ENCODE results near the gene ADCK1.
A peak's percentile ranks its signal among the peaks of the same experiment; 100 is the strongest.

Gene ADCK1

DNA sequence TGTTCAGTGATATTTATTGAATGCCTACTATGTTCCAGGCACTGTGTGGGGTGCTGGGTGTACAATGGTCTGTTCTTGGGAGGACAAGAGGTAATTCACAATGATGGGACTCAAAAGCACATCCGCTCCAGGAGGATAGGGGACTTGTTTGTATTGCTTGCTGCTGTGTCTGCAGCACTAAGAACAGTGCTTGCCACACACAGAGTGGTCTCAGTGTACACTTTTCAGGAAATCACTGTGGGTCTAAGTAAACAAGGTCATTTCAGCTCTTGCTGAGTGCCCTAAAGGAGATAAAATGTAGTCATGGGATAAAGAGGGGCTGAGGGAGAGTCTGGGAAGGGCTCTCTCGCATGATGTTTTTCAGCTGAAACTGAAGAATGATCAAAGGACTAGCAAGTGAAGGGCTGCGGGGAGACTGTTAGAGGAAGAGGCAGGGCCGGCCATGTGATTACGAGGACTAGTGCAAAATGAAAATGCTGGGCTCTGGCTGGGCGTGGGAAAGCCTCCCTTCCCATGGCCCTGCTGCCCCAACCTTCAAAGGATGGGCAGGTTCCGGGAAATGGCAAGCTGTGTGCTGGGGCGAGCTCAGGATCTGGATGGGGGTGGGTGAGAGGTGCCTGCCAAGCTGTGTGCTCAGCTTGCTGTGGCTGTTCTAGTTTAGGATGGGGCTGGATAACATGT, 39.1 kb downstream of the ADCK1 start:
- no peak overlapping the region for H3K4me3 ChIP-seq (ENCODE audit: low read length)
- no peak for DNase-seq (ENCODE audit: low read depth)

DNA sequence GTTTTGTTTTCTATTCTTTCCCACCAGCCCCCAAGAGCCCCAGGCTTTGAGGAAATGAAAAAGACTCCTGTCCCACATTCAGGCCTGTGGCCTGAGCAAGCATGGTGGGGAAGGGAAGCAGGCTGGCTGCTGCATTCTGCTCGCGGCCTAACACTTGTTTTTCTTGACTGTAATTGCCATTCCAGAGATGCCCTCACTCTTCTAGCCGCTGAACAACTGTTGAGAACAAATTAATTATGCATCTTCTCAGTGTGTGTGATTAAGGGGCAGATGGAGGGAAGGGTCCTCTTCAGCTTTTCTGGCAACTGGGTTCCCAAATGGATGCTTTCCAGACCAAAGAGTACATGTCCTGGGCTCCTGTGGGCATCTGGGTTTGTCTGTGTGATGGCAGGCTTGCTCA, 43.3 kb downstream of the ADCK1 start:
- no peak overlapping the region for H3K4me3 ChIP-seq (ENCODE audit: low read length)
- no peak for DNase-seq (ENCODE audit: low read depth)
- TF ChIP-seq, protein P1, sequence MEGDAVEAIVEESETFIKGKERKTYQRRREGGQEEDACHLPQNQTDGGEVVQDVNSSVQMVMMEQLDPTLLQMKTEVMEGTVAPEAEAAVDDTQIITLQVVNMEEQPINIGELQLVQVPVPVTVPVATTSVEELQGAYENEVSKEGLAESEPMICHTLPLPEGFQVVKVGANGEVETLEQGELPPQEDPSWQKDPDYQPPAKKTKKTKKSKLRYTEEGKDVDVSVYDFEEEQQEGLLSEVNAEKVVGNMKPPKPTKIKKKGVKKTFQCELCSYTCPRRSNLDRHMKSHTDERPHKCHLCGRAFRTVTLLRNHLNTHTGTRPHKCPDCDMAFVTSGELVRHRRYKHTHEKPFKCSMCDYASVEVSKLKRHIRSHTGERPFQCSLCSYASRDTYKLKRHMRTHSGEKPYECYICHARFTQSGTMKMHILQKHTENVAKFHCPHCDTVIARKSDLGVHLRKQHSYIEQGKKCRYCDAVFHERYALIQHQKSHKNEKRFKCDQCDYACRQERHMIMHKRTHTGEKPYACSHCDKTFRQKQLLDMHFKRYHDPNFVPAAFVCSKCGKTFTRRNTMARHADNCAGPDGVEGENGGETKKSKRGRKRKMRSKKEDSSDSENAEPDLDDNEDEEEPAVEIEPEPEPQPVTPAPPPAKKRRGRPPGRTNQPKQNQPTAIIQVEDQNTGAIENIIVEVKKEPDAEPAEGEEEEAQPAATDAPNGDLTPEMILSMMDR (conservative IDR thresholded peaks at IDR 0.05; ENCODE audit: low read depth, low read length): no peak

More for the DNA sequence above, 39.1 kb downstream of the ADCK1 start:
- TF ChIP-seq, protein P1 (conservative IDR thresholded peaks at IDR 0.05; ENCODE audit: low read depth, low read length): no peak

DNA sequence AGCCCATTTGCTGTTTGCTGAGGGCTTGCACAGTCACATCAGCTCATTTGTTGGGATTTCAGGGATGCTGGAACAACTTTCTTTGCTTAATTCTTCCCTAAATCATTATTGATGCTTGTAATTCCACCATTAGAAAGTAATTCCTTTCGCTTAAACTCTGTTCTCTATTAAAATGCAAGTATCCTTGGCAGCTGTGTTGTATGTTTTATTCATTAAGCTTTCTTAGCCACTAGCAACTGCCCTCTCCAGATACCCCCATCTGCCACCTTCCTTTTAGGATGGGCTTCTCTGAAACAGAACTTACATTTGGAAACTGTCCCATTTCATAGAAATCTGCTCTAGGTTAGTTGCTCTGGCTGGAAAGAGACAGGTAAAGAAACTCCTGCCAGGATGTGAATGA, 43.7 kb downstream of the ADCK1 start:
- H3K4me3 ChIP-seq (ENCODE audit: low read length): no peak overlapping the region
- DNase-seq (ENCODE audit: low read depth): no peak
- TF ChIP-seq, protein P1 (conservative IDR thresholded peaks at IDR 0.05; ENCODE audit: low read depth, low read length): no peak

DNA sequence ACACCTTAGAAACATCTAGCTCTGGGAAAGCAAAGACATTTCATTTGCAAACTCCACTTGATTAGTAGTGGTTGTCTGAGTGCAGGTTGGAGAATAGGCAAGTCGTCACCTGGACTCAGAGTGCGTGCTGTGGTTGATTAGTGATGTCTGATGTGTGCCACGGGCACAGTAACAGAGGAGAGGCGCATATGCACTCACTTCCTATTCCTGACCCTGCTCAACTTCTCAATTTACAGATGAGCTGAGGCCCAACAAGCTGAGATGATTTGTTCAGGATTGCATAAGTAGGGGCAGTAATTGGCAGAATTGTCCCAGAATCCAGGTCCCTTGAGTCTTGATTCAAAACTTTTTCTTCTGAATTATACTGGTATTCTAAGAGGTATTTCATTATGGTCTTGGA, 44.9 kb downstream of the ADCK1 start:
- TF ChIP-seq, protein P1 (conservative IDR thresholded peaks at IDR 0.05; ENCODE audit: low read depth, low read length): no peak
- DNase-seq (ENCODE audit: low read depth): no peak
- H3K4me3 ChIP-seq (ENCODE audit: low read length): no peak overlapping the region

DNA sequence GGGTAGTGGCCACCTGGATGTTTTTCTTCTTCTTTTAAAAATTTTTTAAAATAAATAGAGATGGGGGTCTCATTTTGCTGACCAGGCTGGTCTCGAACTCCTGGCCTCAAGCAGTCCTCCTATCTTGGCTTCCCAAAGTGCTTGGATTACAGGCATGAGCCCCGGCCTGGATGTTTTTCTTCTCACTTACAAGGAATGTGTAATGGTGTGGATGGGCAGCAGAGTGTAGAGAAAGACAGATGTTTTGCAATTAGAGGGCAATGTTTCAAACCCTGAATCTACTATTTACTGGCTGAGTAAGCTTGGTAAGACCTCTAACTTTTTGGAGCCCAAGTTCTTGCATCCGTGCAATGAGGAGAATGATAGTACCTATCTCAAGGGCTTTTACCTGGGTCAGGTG, 48.1 kb downstream of the ADCK1 start:
- no peak for DNase-seq (ENCODE audit: low read depth)

DNA sequence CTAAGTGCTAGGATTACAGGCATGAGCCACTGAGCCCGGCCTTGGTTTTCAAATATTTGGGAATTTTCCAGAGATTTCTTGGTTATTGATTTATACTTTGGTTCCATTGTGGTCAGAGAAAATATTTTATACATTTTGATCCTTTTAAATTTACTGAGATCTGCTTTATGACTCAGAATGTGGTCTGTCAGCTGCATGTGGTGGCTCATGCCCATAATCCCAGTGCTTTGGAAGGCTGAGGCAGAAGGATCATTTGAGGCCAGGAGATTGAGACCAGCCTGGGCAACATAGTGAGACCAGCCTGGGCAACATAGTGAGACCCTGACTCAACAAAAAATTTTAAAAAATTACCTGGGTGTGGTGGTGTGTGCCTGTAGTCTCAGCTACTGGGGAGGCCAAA, 49.8 kb downstream of the ADCK1 start:
- H3K4me3 ChIP-seq (ENCODE audit: low read length): no peak overlapping the region
- TF ChIP-seq, protein P1 (conservative IDR thresholded peaks at IDR 0.05; ENCODE audit: low read depth, low read length): no peak
- peak; percentile 30 for DNase-seq (ENCODE audit: low read depth)

More for the DNA sequence above, 48.1 kb downstream of the ADCK1 start:
- TF ChIP-seq, protein P1 (conservative IDR thresholded peaks at IDR 0.05; ENCODE audit: low read depth, low read length): no peak
- no peak overlapping the region for H3K4me3 ChIP-seq (ENCODE audit: low read length)

DNA sequence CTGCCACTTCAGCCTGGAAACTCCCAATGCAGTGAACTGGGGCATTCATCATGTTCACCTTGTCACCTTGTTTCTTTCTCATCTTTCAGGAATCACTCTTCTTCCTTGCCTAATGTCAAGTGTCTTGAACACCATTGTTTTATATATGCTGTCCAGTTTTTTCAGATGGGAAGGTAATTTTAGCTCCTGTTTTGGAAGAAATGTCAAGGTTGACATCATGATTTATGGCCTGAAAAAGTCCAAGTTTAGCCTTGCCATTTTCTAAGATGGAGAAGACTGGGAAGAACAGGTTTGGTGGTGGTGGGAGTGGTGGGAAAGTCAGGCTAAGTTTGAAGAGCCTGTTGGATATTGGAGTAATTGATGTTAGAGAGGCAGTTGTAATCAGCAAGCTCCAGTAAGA, 54.0 kb downstream of the ADCK1 start:
- no peak overlapping the region for H3K4me3 ChIP-seq (ENCODE audit: low read length)
- TF ChIP-seq, protein P1 (conservative IDR thresholded peaks at IDR 0.05; ENCODE audit: low read depth, low read length): no peak
- no peak for DNase-seq (ENCODE audit: low read depth)

All from retinal pigment epithelial cell (primary cell).